SH-SY5Y (cell line): ENCODE measurements around the gene RTN4RL1.

Experiments
- GATA2 ChIP-seq: IDR thresholded peaks from 2 replicates; pipeline ENCODE4 v1.6.1; 2011; ENCODE audit warnings: mild to moderate bottlenecking, low read depth, low read length
- GATA3 ChIP-seq: IDR thresholded peaks from 2 replicates; pipeline ENCODE4 v1.6.1; 2011; ENCODE audit warnings: low read depth, mild to moderate bottlenecking, low read length, moderate library complexity

- TF ChIP-seq GATA2 (no peak), GATA3 (no peak)
These were observed 35.7 kb upstream of the RTN4RL1 start for GRCh38 chr17:2060681-2061440.
